NCI-H524 (cell line): Measurements from ENCODE around the gene XIRP1.

Experiments
- DNase-seq, 2 experiments: peaks; one replicate each; lab custom pipeline; 2025; lab: John Stamatoyannopoulos, UW

XIRP1 gene

GRCh38 chr3:39209329-39209970 lies 17.1 kb upstream of the XIRP1 start:
- no peak for DNase-seq

- peak; percentile 15 to 42 for DNase-seq
Measured at GRCh38 chr3:39208463-39209055, 16.2 kb upstream of the XIRP1 start.

DNA sequence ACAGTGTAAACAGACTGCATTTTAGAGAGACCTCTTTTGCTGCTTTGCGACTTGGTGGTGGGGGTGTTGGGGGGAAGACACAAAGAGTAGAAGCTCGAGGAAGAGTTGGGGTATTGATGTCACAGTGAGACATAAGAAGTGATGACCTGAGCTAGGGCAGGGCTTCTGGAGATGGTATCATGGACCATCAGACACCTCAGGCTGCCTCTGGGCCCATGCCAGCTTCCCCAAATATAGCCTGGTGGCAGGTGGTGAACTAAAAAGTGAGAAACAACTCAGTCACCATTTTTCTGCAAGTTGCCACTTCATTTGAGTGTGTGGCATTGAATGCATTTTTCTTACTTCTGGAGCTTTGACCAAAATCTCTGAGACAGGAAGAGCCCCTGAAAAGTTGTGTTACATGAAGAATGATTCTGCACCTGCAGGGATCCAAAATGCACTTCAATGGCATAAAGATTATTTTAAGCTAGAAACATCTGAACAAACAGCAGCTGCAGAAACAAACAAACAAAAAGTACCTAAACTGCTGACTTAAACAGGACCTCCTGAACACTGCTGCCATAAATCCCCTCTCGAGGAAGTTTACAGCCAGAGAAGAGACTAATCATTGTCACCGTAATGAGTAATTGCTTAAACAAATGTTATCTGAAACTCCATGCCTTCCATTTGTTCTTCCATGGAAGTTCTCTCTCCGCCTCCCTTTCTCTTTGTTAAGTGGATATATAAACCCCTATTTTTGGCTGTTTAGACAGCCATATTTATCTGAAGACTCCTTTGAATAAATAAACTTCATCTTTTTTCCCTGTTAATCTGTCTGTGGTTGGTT lies 15.2 kb upstream of the XIRP1 start:
- DNase-seq, result no peak

GRCh38 chr3:39205919-39206516 lies 13.6 kb upstream of the XIRP1 start:
- DNase-seq, result no peak

DNA sequence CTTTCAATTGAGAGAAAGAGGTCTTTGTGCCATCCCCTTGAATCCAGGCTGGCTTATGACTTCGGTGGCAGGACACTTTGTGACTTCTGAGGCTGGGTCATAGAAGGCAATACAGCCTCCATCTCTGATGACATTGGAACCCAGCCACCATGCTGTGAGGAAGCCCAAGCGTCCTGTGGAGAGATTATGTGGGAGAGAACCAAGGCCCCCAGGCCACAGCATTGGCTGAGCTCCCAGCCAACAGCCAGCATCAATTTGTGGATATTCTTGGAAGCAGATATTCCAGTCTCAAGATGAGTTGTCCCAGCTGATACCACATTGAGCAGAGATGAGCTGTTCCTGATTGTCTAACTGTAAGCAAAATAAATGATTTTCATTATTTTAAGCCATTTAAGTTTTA lies 12.7 kb upstream of the XIRP1 start:
- DNase-seq, result no peak

GRCh38 chr3:39203860-39204259 lies 11.5 kb upstream of the XIRP1 start:
- no peak for DNase-seq

- no peak for DNase-seq
Measured at GRCh38 chr3:39203402-39203801, 11.0 kb upstream of the XIRP1 start.

GRCh38 chr3:39202094-39202493 lies 9.7 kb upstream of the XIRP1 start:
- no peak for DNase-seq

- DNase-seq, result peak; percentile 40 to 78
Measured at GRCh38 chr3:39196671-39197356, 4.4 kb upstream of the XIRP1 start.

- DNase-seq, result no peak
Measured at GRCh38 chr3:39196034-39196433, 3.6 kb upstream of the XIRP1 start.

DNA sequence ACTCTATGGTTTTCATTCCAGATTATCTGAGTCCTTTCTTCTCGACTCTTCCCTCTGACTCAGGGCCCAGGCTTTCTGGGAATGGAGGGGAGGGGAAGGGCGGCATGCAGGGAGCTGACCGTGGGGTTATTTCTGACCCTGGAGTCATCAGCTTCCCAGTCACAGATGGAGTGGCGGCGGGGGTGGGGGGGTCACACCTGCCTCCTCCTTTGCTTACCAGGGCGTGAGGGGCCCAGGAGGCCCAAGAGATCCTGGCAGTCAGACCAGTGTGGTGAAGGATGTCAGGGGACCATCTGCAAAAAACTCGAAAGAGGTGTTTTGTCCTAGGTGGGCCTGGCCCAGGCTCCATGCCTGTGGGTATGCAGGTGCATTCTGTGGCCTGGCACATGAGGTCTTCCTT lies 996 bp upstream of the XIRP1 start:
- DNase-seq, result no peak

DNA sequence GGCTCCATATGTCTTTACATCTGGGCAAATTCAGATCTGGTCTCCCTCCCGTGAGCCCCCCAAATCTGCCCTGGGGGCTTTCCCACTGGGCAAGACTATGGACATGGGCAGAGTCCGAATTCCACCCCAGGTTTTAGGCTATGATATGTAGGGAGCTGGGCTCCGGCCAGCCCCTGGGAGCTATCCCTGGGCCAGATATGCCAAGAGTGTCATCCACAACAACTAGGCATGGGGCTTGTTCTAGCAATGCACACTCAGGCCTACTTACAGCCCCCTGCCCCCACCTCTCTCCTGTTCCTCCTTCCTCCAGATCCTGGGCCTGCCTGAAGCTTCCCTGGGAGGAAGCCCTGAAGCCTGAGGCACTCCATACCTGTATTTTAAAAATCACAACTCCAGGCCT lies 622 bp downstream of the XIRP1 start:
- no peak for DNase-seq

DNA sequence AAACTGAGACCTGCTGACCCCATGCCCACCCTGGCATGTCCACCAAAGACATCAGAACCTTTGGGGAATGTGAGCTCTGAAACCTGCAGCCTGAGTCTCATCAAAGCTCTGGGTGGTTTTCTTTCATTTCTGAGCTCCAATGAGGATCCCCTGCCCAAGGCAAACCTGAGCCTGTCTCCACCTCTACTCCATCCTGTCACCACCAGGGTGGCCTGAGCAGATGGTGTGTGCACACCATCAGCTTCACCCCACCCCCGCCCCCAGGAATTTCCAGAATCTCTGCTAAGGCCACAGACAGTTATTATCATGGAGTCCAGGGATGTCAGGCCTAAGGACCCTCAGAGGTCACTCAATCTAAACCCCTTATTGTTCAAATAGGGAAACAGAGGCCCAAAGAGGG lies 1.3 kb downstream of the XIRP1 start:
- DNase-seq, result peak in 1 of 2 experiments; percentile 32

- no peak for DNase-seq
Measured at GRCh38 chr3:39190281-39191025, 1.9 kb downstream of the XIRP1 start.

DNA sequence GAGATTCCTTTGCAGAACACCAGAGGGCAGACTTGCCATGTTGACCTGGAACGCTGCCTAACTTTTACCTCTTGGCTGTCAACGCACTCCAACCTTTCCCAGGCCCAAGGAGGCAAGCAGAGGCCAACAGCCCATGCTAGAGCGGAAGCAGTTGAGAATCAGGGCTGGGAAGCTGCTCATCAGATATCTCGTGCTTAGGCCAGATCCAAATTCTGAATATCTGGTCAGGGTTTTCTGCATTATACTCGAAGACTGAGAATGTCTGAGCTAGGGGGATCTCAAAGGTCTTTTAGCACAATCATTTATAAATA lies 2.5 kb downstream of the XIRP1 start:
- peak; percentile 26 to 67 for DNase-seq

- DNase-seq, result no peak
Measured at GRCh38 chr3:39189150-39189958, 3.0 kb downstream of the XIRP1 start.

- no peak for DNase-seq
Measured at GRCh38 chr3:39188271-39189149, 3.9 kb downstream of the XIRP1 start.

GRCh38 chr3:39187372-39188155 lies 4.8 kb downstream of the XIRP1 start:
- no peak for DNase-seq

GRCh38 chr3:39186692-39187151 lies 5.7 kb downstream of the XIRP1 start:
- DNase-seq, result no peak
